WTC11 (cell line): ENCODE results near the gene MACROD2.
A peak's percentile ranks its signal among the peaks of the same experiment; 100 is the strongest.

Source experiments
- NR2C2 ChIP-seq: sonication (generic); formaldehyde crosslinking; IDR thresholded peaks from 2 replicates; pipeline ENCODE4 v1.8.0; 2022; ENCODE audit warnings: mild to moderate bottlenecking, missing genetic modification reagents
- ZNF317 ChIP-seq: sonication (generic); formaldehyde crosslinking; IDR thresholded peaks from 2 replicates; pipeline ENCODE4 v1.8.1; 2023; ENCODE audit warnings: low read depth, mild to moderate bottlenecking, moderate library complexity, missing genetic modification reagents, borderline replicate concordance
- TF ChIP-seq, protein P1 (sequence below): sonication (generic); formaldehyde crosslinking; IDR thresholded peaks from 2 replicates; pipeline ENCODE4 v1.8.0; 2022; ENCODE audit warnings: mild to moderate bottlenecking, missing genetic modification reagents
- TF ChIP-seq, protein P2 (sequence below): fragments of 200-600 bp; IDR thresholded peaks from 2 replicates; pipeline ENCODE4 v1.8.0; 2022; ENCODE audit warnings: antibody characterized with exemption
- TF ChIP-seq, protein P3 (sequence below): sonication (generic); formaldehyde crosslinking; IDR thresholded peaks from 2 replicates; pipeline ENCODE4 v1.8.1; 2023; ENCODE audit warnings: mild to moderate bottlenecking, missing genetic modification reagents
- TF ChIP-seq, protein P4 (sequence below): sonication (generic); formaldehyde crosslinking; IDR thresholded peaks from 2 replicates; pipeline ENCODE4 v1.8.0; 2023; ENCODE audit warnings: missing genetic modification reagents

DNA sequence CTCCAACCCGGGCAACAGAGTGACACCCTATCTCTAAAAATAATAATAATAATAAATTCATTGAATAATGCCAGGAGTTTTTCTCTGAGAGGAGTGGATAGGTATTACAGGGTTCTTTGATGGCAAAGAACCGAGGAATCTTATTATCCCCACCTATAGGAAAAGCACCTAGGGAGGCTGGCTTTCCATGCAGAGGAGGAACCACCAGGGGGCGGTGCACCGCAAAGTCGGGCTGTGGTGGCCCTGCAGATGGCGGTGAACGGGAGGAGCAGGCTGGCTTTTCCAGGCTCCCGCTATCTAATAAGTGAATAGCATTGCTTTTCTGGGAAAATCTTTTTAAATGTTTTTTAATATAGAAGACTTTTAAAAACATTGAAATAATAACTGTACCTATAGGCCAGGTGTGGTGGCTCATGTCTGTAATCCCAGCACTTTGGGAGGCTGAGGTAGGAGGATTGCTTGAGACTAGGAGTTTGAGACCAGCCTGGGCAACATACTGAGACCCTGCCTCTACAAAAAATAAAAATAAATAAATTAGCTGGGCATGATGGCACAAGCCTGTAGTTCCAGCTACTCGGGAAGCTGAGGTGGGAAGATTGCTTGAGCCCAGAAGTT is 1713.8 kb downstream of the MACROD2 start:
- no peak for TF ChIP-seq NR2C2 (CRISPR knock-in tag)
- TF ChIP-seq, protein P1, sequence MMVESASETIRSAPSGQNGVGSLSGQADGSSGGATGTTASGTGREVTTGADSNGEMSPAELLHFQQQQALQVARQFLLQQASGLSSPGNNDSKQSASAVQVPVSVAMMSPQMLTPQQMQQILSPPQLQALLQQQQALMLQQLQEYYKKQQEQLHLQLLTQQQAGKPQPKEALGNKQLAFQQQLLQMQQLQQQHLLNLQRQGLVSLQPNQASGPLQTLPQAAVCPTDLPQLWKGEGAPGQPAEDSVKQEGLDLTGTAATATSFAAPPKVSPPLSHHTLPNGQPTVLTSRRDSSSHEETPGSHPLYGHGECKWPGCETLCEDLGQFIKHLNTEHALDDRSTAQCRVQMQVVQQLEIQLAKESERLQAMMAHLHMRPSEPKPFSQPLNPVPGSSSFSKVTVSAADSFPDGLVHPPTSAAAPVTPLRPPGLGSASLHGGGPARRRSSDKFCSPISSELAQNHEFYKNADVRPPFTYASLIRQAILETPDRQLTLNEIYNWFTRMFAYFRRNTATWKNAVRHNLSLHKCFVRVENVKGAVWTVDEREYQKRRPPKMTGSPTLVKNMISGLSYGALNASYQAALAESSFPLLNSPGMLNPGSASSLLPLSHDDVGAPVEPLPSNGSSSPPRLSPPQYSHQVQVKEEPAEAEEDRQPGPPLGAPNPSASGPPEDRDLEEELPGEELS (CRISPR knock-in tag), result no peak
- TF ChIP-seq, protein P2, sequence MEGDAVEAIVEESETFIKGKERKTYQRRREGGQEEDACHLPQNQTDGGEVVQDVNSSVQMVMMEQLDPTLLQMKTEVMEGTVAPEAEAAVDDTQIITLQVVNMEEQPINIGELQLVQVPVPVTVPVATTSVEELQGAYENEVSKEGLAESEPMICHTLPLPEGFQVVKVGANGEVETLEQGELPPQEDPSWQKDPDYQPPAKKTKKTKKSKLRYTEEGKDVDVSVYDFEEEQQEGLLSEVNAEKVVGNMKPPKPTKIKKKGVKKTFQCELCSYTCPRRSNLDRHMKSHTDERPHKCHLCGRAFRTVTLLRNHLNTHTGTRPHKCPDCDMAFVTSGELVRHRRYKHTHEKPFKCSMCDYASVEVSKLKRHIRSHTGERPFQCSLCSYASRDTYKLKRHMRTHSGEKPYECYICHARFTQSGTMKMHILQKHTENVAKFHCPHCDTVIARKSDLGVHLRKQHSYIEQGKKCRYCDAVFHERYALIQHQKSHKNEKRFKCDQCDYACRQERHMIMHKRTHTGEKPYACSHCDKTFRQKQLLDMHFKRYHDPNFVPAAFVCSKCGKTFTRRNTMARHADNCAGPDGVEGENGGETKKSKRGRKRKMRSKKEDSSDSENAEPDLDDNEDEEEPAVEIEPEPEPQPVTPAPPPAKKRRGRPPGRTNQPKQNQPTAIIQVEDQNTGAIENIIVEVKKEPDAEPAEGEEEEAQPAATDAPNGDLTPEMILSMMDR, result peak; percentile 81
- TF ChIP-seq, protein P3, sequence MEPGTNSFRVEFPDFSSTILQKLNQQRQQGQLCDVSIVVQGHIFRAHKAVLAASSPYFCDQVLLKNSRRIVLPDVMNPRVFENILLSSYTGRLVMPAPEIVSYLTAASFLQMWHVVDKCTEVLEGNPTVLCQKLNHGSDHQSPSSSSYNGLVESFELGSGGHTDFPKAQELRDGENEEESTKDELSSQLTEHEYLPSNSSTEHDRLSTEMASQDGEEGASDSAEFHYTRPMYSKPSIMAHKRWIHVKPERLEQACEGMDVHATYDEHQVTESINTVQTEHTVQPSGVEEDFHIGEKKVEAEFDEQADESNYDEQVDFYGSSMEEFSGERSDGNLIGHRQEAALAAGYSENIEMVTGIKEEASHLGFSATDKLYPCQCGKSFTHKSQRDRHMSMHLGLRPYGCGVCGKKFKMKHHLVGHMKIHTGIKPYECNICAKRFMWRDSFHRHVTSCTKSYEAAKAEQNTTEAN, result no peak
- TF ChIP-seq, protein P4, sequence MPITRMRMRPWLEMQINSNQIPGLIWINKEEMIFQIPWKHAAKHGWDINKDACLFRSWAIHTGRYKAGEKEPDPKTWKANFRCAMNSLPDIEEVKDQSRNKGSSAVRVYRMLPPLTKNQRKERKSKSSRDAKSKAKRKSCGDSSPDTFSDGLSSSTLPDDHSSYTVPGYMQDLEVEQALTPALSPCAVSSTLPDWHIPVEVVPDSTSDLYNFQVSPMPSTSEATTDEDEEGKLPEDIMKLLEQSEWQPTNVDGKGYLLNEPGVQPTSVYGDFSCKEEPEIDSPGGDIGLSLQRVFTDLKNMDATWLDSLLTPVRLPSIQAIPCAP (CRISPR knock-in tag), result no peak
- TF ChIP-seq ZNF317 (CRISPR knock-in tag), result no peak
